ENCODE measurements around the gene EXOC3L4. TPM values are rescaled to one million over a fixed set of nuclear protein-coding genes. Genes with fewer than 3 reads are reported as not detected.
A peak's percentile ranks its signal among the peaks of the same experiment; 100 is the strongest.

The EXOC3L4 gene
- total and polyA plus RNA-seq, 2 experiments from 2014 or later, result not detected

- Histone ChIP-seq H3K9ac (peak overlapping the region; percentile 45), H4K20me1 (ENCODE audit: insufficient read depth) (no peaks in the 10 kb centered on the region), H3K27me3 (replicated peaks; ENCODE audit: insufficient read depth) (no peaks in the 10 kb centered on the region), H3K4me2 (ENCODE audit: unreplicated experiment) (peak overlapping the region; percentile 48), H3K79me2 (ENCODE audit: insufficient read depth) (no peaks in the 10 kb centered on the region), H3F3A (ENCODE audit: insufficient read depth) (no peaks in the 10 kb centered on the region), H2AFZ (peak overlapping the region; percentile 70), H3K4me1 (ENCODE audit: insufficient read depth) (no peaks in the 10 kb centered on the region), H3K4me3 (peak overlapping the region; percentile 58), H3K9me3 (ENCODE audit: low read depth) (no peaks in the 10 kb centered on the region), H3K9me2 (ENCODE audit: insufficient read depth) (no peaks in the 10 kb centered on the region), H3K27ac (no peak overlapping the region), H3K36me3 (ENCODE audit: low read depth) (no peaks in the 10 kb centered on the region)
- DNase-seq, result peak; percentile 62
- 11 to 13% methylated on average over 41 to 51 of the region's 69 CpGs for WGBS, 2 experiments (ENCODE audit: low coverage in 1 of 2, low lambda C conversion rate in 2 of 2, missing lambda C conversion rate in 2 of 2)
- TF ChIP-seq EZH2 (IDR thresholded peaks at IDR 0.05; ENCODE audit: insufficient read depth, poor library complexity, severe bottlenecking), result no peak
- TF ChIP-seq EZH2phosphoT487 (IDR thresholded peaks at IDR 0.05; ENCODE audit: insufficient read depth, low read depth), result no peak
- in situ Hi-C loops (cut with MboI), result no loop called here
These were observed 3.3 kb upstream of the EXOC3L4 start for GRCh38 chr14:103091041-103091882.

DNA sequence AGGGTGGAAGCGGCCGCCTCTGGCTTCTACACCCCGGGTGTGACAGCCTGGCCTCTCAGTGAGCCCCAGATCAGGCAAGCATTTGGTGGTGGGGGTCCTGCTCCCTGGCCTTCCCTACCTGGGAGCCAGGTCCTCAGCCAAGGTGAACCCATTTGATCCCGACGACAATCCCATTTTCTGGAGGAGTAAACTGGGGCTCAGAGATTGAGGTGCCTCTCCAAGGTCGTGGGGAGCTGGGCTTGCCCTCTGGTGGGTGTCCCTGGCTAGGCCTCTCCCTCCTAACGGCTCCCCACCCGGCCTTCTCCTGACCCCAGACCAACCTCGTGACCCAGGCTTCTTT lies 2.7 kb upstream of the EXOC3L4 start:
- no peak for DNase-seq
- no peaks in the 10 kb centered on the region for H3K79me2 ChIP-seq (ENCODE audit: insufficient read depth)
- 59 to 62% methylated on average over 9 of the region's 9 CpGs for WGBS, 2 experiments (ENCODE audit: low coverage in 1 of 2, low lambda C conversion rate in 2 of 2, missing lambda C conversion rate in 2 of 2)
- H3K4me1 ChIP-seq (ENCODE audit: insufficient read depth), result no peaks in the 10 kb centered on the region
- H3K36me3 ChIP-seq (ENCODE audit: low read depth), result no peaks in the 10 kb centered on the region
- H3K4me3 ChIP-seq, result peak overlapping the region; percentile 58
- H3F3A ChIP-seq (ENCODE audit: insufficient read depth), result no peaks in the 10 kb centered on the region
- no peaks in the 10 kb centered on the region for H3K9me2 ChIP-seq (ENCODE audit: insufficient read depth)
- no peaks in the 10 kb centered on the region for H3K27me3 ChIP-seq (replicated peaks; ENCODE audit: insufficient read depth)
- no peak overlapping the region for H3K27ac ChIP-seq
- peak overlapping the region; percentile 48 for H3K4me2 ChIP-seq (ENCODE audit: unreplicated experiment)
- in situ Hi-C loops (cut with MboI), result no loop called here
- TF ChIP-seq EZH2 (IDR thresholded peaks at IDR 0.05; ENCODE audit: insufficient read depth, poor library complexity, severe bottlenecking) (no peak), EZH2phosphoT487 (IDR thresholded peaks at IDR 0.05; ENCODE audit: insufficient read depth, low read depth) (no peak)
- no peaks in the 10 kb centered on the region for H4K20me1 ChIP-seq (ENCODE audit: insufficient read depth)
- H3K9me3 ChIP-seq (ENCODE audit: low read depth), result no peaks in the 10 kb centered on the region
- peak overlapping the region; percentile 70 for H2AFZ ChIP-seq
- H3K9ac ChIP-seq, result peak overlapping the region; percentile 45

- in situ Hi-C loops (cut with MboI), result no loop called here
- Histone ChIP-seq H3K36me3 (ENCODE audit: low read depth) (no peaks in the 10 kb centered on the region), H3F3A (ENCODE audit: insufficient read depth) (no peaks in the 10 kb centered on the region), H3K4me1 (ENCODE audit: insufficient read depth) (no peaks in the 10 kb centered on the region), H3K27me3 (replicated peaks; ENCODE audit: insufficient read depth) (no peaks in the 10 kb centered on the region; the same call in 1 of the 2 replicates), H3K9me3 (ENCODE audit: low read depth) (no peaks in the 10 kb centered on the region), H3K27ac (no peak overlapping the region), H3K79me2 (ENCODE audit: insufficient read depth) (no peaks in the 10 kb centered on the region), H3K9ac (no peak overlapping the region), H2AFZ (no peak overlapping the region), H3K4me2 (ENCODE audit: unreplicated experiment) (no peak overlapping the region), H4K20me1 (ENCODE audit: insufficient read depth) (no peaks in the 10 kb centered on the region), H3K9me2 (ENCODE audit: insufficient read depth) (no peaks in the 10 kb centered on the region), H3K4me3 (no peak overlapping the region)
- 89 to 93% methylated on average over 11 to 13 of the region's 13 CpGs for WGBS, 2 experiments (ENCODE audit: low coverage in 1 of 2, low lambda C conversion rate in 2 of 2, missing lambda C conversion rate in 2 of 2)
- DNase-seq, result no peak
- TF ChIP-seq EZH2 (IDR thresholded peaks at IDR 0.05; ENCODE audit: insufficient read depth, poor library complexity, severe bottlenecking) (no peak), EZH2phosphoT487 (IDR thresholded peaks at IDR 0.05; ENCODE audit: insufficient read depth, low read depth) (no peak)
These were observed 594 bp upstream of the EXOC3L4 start for GRCh38 chr14:103093856-103094405.

DNA sequence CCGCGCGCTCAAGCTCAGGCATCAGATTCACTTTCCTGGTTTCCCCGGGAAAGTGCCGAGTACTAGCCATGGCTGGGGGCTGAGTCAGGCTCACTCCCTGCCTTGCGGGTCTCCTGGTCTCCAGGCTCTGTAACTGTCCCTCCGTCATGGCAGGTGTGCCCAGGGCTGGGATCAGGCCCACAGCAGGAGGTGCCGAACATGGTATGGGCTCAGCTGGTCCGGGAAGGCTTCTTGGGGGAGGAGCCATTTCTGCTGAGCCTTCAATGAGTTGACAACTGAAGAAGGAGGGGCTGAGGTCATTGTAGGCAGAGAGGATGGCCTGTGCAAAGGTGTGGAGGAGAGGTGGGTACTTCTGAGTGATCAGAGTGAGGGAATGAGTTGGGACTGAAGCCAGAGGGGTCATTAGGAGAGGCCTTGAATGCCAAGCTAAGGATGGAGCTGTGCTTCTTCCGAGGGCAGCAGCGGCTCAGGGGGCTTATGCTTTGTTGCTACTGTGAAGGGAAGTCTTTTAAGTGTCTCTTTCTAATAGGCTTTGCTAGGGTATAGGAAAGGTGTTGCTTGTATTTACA lies 769 bp downstream of the EXOC3L4 start:
- 75 to 77% methylated on average over 11 of the region's 11 CpGs for WGBS, 2 experiments (ENCODE audit: low coverage in 1 of 2, low lambda C conversion rate in 2 of 2, missing lambda C conversion rate in 2 of 2)
- Histone ChIP-seq H3F3A (ENCODE audit: insufficient read depth) (no peaks in the 10 kb centered on the region), H3K36me3 (ENCODE audit: low read depth) (no peaks in the 10 kb centered on the region), H3K4me1 (ENCODE audit: insufficient read depth) (no peaks in the 10 kb centered on the region), H4K20me1 (ENCODE audit: insufficient read depth) (no peaks in the 10 kb centered on the region), H2AFZ (no peak overlapping the region), H3K4me3 (no peak overlapping the region), H3K9ac (no peak overlapping the region), H3K9me2 (ENCODE audit: insufficient read depth) (no peaks in the 10 kb centered on the region), H3K4me2 (ENCODE audit: unreplicated experiment) (no peak overlapping the region), H3K27ac (no peak overlapping the region), H3K9me3 (ENCODE audit: low read depth) (no peaks in the 10 kb centered on the region), H3K79me2 (ENCODE audit: insufficient read depth) (no peaks in the 10 kb centered on the region), H3K27me3 (replicated peaks; ENCODE audit: insufficient read depth) (no peaks in the 10 kb centered on the region; the same call in 1 of the 2 replicates)
- in situ Hi-C loops (cut with MboI), result no loop called here
- no peak for DNase-seq
- TF ChIP-seq EZH2phosphoT487 (IDR thresholded peaks at IDR 0.05; ENCODE audit: insufficient read depth, low read depth), result no peak
- TF ChIP-seq EZH2 (IDR thresholded peaks at IDR 0.05; ENCODE audit: insufficient read depth, poor library complexity, severe bottlenecking), result no peak

Measured in GM23248 (cell line).